Left renal cortex interstitium (tissue), 4 donors: Measurements from ENCODE around the gene CEACAM6. TPM values are rescaled to one million over a fixed set of nuclear protein-coding genes. Genes with fewer than 3 reads are reported as not detected.

Experiments
- polyA plus RNA-seq, 4 donors: library from polyadenylated mRNA; unstranded; fragments of 120-200 nt; gene quantifications; one replicate each; pipeline ENCODE4 v1.2.1, GENCODE V29; 2013; ENCODE audit not compliant: insufficient read length in 4 of 4

The CEACAM6 gene
- polyA plus RNA-seq, 4 donors = 0.07 to 0.24 (median 0.13) TPM; not detected in 1

Other genes with a start within 250 kb of the CEACAM6 start
- gene CEACAM21, start 179.4 kb upstream of the CEACAM6 start, polyA plus RNA-seq = 1 to 10 TPM; 1.1 to 2.1 (median 1.4) TPM
- gene CEACAM4, start 128.5 kb upstream of the CEACAM6 start, polyA plus RNA-seq = under 1 TPM in 3 of 4 donors, not detected in 1; 0.11 to 0.22 (median 0.14) TPM
- gene CEACAM7, start 67.3 kb upstream of the CEACAM6 start, polyA plus RNA-seq = not detected
- under 1 TPM; 0.08 to 0.13 (median 0.08) TPM for gene CEACAM5, start 46.9 kb upstream of the CEACAM6 start, polyA plus RNA-seq
- gene CEACAM3, start 41.1 kb downstream of the CEACAM6 start, polyA plus RNA-seq = not detected
- not detected for gene LYPD4, start 89.2 kb downstream of the CEACAM6 start, polyA plus RNA-seq
- not detected for gene DMRTC2, start 89.5 kb downstream of the CEACAM6 start, polyA plus RNA-seq
- gene RPS19, start 104.7 kb downstream of the CEACAM6 start, polyA plus RNA-seq = 1,000 to 10,000 TPM; 1,257 to 2,145 (median 1,483) TPM
- gene CD79A, start 121.7 kb downstream of the CEACAM6 start, polyA plus RNA-seq = under 1 TPM; 0.49 to 0.93 (median 0.82) TPM
- gene ARHGEF1, start 127.7 kb downstream of the CEACAM6 start, polyA plus RNA-seq = 10 to 100 TPM; 32.1 to 77.6 (median 53.4) TPM
- gene ERFL, start 172.9 kb downstream of the CEACAM6 start, polyA plus RNA-seq = under 1 TPM in 3 of 4 donors, not detected in 1; 0.07 to 0.25 (median 0.24) TPM
- gene RABAC1, start 203.8 kb downstream of the CEACAM6 start, polyA plus RNA-seq = 100 to 1,000 TPM in 1 of 4 donors, 10 to 100 TPM in 3; 54.0 to 120 (median 77.3) TPM
- 1 to 10 TPM in 1 of 4 donors, under 1 TPM in 1, not detected in 2; 0.23 to 2.1 TPM for gene ATP1A3, start 238.7 kb downstream of the CEACAM6 start, polyA plus RNA-seq